Measurements from ENCODE around the gene CAPN13. TPM values are rescaled to one million over a fixed set of nuclear protein-coding genes. Genes with fewer than 3 reads are reported as not detected.

Gene CAPN13
- total and polyA plus RNA-seq, 2 donors (not counting 1 experiment from before 2014, with no cell fraction given), result not detected

DNA sequence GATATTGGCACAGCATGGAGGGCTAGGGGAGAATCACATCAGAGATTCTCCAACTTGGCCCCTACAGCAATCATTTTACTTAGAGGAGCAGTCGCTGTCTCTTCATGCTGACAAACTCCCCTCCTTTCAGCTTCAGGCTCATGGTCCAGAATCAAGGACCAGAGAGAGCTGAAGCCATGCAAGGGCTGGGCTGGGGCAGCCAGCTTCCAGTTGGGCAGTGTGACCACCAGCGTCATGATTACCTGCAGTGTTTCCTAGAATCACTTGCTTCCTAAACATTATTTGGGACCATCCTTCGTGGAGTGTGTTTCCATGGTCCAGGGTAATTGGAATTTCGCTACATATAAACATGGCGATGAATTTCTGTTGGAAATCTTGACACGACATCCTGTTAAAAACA, 54.4 kb downstream of the CAPN13 start:
- H3K27me3 Mint-ChIP-seq, result peaks cover 38% of the 10 kb centered on the region
- ATAC-seq (ENCODE audit: low read depth), result no peak
- no peak overlapping the region for H3K27ac ChIP-seq (ENCODE audit: low read length in 2 of 2)
- ChIA-PET POLR2A (no interaction called here), CTCF (no interaction called here)
- H3K9me3 ChIP-seq (ENCODE audit: control extremely low read depth in 1 of 3, control insufficient read depth in 2 of 3, insufficient read depth in 1 of 3, low read length in 2 of 3), result no peaks in the 10 kb centered on the region
- H3K4me1 ChIP-seq (ENCODE audit: control insufficient read depth in 2 of 2, insufficient read depth in 2 of 2, low read length in 2 of 2), result no peaks in the 10 kb centered on the region
- no peaks in the 10 kb centered on the region for H3K79me2 ChIP-seq (ENCODE audit: control insufficient read depth, insufficient read depth, low read length)
- H3K4me3 ChIP-seq (ENCODE audit: control extremely low read depth in 1 of 5, extremely low read depth in 1 of 5, insufficient read depth in 1 of 5, low read depth in 2 of 5, low read length in 4 of 5), result no peak overlapping the region
- no peaks in the 10 kb centered on the region for H3K4me1 Mint-ChIP-seq
- H3K9ac ChIP-seq (ENCODE audit: low read length), result no peak overlapping the region
- H3K4me3 Mint-ChIP-seq, result no peak overlapping the region
- intact Hi-C loops (cut with micrococcal nuclease), result no loop called here
- no peak for DNase-seq
- H3K36me3 ChIP-seq (replicated peaks in 1 of 2; ENCODE audit: control extremely low read depth in 1 of 2, control insufficient read depth in 1 of 2, extremely low read depth in 1 of 2, insufficient read depth in 2 of 2, low read length in 1 of 2), result no peaks in the 10 kb centered on the region
- no peak overlapping the region for H3K27ac Mint-ChIP-seq
- no peak for TF ChIP-seq EZH2 (IDR thresholded peaks at IDR 0.05; ENCODE audit: borderline replicate concordance, insufficient read depth, low read depth, low read length, poor library complexity, severe bottlenecking)
- TF ChIP-seq, protein P1, sequence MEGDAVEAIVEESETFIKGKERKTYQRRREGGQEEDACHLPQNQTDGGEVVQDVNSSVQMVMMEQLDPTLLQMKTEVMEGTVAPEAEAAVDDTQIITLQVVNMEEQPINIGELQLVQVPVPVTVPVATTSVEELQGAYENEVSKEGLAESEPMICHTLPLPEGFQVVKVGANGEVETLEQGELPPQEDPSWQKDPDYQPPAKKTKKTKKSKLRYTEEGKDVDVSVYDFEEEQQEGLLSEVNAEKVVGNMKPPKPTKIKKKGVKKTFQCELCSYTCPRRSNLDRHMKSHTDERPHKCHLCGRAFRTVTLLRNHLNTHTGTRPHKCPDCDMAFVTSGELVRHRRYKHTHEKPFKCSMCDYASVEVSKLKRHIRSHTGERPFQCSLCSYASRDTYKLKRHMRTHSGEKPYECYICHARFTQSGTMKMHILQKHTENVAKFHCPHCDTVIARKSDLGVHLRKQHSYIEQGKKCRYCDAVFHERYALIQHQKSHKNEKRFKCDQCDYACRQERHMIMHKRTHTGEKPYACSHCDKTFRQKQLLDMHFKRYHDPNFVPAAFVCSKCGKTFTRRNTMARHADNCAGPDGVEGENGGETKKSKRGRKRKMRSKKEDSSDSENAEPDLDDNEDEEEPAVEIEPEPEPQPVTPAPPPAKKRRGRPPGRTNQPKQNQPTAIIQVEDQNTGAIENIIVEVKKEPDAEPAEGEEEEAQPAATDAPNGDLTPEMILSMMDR (IDR thresholded peaks at IDR 0.05), result no peak
- no peak overlapping the region for H3K4me2 ChIP-seq (replicated peaks; ENCODE audit: low read depth, low read length, poor library complexity, severe bottlenecking)
- no peak overlapping the region for H2AFZ ChIP-seq (ENCODE audit: insufficient read depth, low read depth, low read length, poor library complexity, severe bottlenecking)
- no peaks in the 10 kb centered on the region for H4K20me1 ChIP-seq (ENCODE audit: control insufficient read depth, insufficient read depth, low read length, poor library complexity, severe bottlenecking)
- WGBS (ENCODE audit: insufficient coverage), result 44% methylated on average over 2 of the region's 6 CpGs
- peaks cover 0 to 6% (median 0%) of the 10 kb centered on the region in 4 experiments for H3K27me3 ChIP-seq (replicated peaks in 1 of 4; ENCODE audit: control extremely low read depth in 1 of 4, control insufficient read depth in 3 of 4, insufficient read depth in 4 of 4, low read length in 3 of 4)
- no peaks in the 10 kb centered on the region for H3K9me3 Mint-ChIP-seq (ENCODE audit: insufficient read depth)

- intact Hi-C loops (cut with micrococcal nuclease), result no loop called here
- Histone ChIP-seq H4K20me1 (ENCODE audit: control insufficient read depth, insufficient read depth, low read length, poor library complexity, severe bottlenecking) (no peaks in the 10 kb centered on the region), H2AFZ (ENCODE audit: insufficient read depth, low read depth, low read length, poor library complexity, severe bottlenecking) (no peak overlapping the region), H3K36me3 (replicated peaks in 1 of 2; ENCODE audit: control extremely low read depth in 1 of 2, control insufficient read depth in 1 of 2, extremely low read depth in 1 of 2, insufficient read depth in 2 of 2, low read length in 1 of 2) (no peaks in the 10 kb centered on the region), H3K4me3 (ENCODE audit: control extremely low read depth in 1 of 5, extremely low read depth in 1 of 5, insufficient read depth in 1 of 5, low read depth in 2 of 5, low read length in 4 of 5) (no peak overlapping the region), H3K4me1 (ENCODE audit: control insufficient read depth in 2 of 2, insufficient read depth in 2 of 2, low read length in 2 of 2) (no peaks in the 10 kb centered on the region), H3K79me2 (ENCODE audit: control insufficient read depth, insufficient read depth, low read length) (no peaks in the 10 kb centered on the region), H3K27ac (ENCODE audit: low read length in 2 of 2) (no peak overlapping the region), H3K9me3 (ENCODE audit: control extremely low read depth in 1 of 3, control insufficient read depth in 2 of 3, insufficient read depth in 1 of 3, low read length in 2 of 3) (no peaks in the 10 kb centered on the region), H3K4me2 (replicated peaks; ENCODE audit: low read depth, low read length, poor library complexity, severe bottlenecking) (no peak overlapping the region), H3K9ac (ENCODE audit: low read length) (no peak overlapping the region), H3K27me3 (replicated peaks in 1 of 4; ENCODE audit: control extremely low read depth in 1 of 4, control insufficient read depth in 3 of 4, insufficient read depth in 4 of 4, low read length in 3 of 4) (peaks cover 0 to 6% (median 0%) of the 10 kb centered on the region in 4 experiments)
- Mint-ChIP-seq H3K4me1 (no peaks in the 10 kb centered on the region), H3K27ac (no peak overlapping the region), H3K4me3 (no peak overlapping the region), H3K9me3 (ENCODE audit: insufficient read depth) (no peaks in the 10 kb centered on the region), H3K27me3 (peaks cover 11% of the 10 kb centered on the region)
- DNase-seq (no peak), ATAC-seq (ENCODE audit: low read depth) (no peak)
- WGBS (ENCODE audit: insufficient coverage), result 100% methylated on average over 2 of the region's 3 CpGs
- ChIA-PET POLR2A (no interaction called here), CTCF (no interaction called here)
- no peak for TF ChIP-seq EZH2 (IDR thresholded peaks at IDR 0.05; ENCODE audit: borderline replicate concordance, insufficient read depth, low read depth, low read length, poor library complexity, severe bottlenecking)
- TF ChIP-seq, protein P1 (IDR thresholded peaks at IDR 0.05), result no peak
Observed at GRCh38 chr2:30747206-30747605, 60.0 kb downstream of the CAPN13 start.
